Medulla oblongata (tissue), 1 donor: ENCODE measurements around the gene UTP3.
"Not testable (repeated sequence)": the region's sequence is repeated elsewhere in the genome, so short reads cannot be mapped to it uniquely, and the experiment has no call there.

ENCODE experiments used
- DNase-seq: peaks from one replicate; pipeline ENCODE4 v3.0.0-alpha.2; 2015; ENCODE audit errors: extremely low spot score

The UTP3 gene

DNA sequence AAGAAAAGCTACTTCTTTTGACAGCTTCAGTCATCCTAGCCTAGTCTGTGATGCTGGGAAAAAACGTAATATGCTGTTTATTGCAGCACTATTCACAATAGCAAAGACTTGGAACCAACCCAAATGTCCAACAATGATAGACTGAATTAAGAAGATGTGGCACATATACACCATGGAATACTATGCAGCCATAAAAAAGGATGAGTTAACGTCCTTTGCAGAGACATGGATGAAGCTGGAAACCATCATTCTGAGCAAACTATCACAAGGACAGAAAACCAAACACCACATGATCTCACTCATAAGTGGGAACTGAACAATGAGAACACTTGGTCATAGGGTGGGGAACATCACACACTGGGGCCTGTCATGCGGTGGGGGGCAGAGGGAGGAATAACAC is 6.2 kb upstream of the UTP3 start:
- DNase-seq: not testable (repeated sequence)

GRCh38 chr4:70687392-70687791 is 940 bp upstream of the UTP3 start:
- DNase-seq: no peak

DNA sequence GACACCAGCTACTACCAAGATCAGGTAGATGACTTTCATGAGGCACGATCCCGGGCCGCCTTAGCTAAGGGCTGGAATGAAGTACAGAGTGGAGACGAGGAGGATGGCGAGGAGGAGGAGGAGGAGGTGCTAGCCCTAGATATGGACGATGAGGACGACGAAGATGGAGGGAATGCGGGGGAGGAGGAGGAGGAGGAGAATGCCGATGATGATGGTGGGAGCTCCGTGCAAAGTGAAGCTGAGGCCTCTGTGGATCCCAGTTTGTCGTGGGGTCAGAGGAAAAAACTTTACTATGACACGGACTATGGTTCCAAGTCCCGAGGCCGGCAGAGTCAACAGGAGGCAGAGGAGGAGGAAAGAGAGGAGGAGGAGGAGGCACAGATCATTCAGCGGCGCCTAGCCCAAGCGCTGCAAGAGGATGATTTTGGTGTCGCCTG is 481 bp downstream of the UTP3 start:
- DNase-seq: no peak

GRCh38 chr4:70691661-70692060 is 3.3 kb downstream of the UTP3 start:
- DNase-seq: no peak

- not testable (repeated sequence) for DNase-seq
Measured at GRCh38 chr4:70694633-70695032, 6.3 kb downstream of the UTP3 start.

DNA sequence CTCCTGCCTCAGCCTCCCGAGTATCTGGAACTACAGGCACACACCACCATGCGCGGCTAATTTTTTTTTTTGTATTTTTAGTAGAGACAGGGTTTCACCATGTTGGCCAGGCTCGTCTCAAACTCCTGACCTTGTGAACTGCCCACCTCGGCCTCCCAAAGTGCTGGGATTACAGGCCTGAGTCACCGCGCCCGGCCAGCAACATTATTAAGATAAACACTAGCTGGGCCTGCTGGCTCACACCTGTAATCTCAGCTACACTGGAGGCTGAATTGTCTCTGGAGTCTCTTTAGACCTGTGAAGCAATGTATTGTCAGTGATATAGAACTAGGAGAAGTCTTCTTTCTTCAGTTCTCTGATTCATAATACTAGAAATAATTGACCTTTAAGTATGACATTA is 10.1 kb downstream of the UTP3 start:
- DNase-seq: not testable (repeated sequence)

DNA sequence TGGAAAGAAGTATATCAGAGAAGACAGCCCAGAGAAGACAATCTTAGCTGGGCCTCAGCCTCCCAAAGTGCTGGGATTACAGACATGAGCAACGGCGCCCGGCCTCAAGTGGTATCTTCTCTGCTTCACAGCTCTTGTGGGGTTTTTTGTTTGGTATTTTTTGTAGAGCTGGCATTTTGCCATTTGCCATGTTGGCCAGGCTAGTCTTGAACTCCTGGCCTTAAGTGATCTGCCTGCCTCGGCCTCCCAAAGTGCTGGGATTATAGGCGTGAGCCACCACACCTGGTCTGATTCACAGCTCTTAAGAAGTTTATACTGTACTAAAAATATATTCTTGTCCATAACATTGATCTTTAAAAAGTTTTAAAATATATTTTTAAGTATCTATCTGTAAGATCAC is 12.4 kb downstream of the UTP3 start:
- no peak for DNase-seq

- no peak for DNase-seq
Measured at GRCh38 chr4:70701271-70701670, 12.9 kb downstream of the UTP3 start.

- not testable (repeated sequence) for DNase-seq
Measured at GRCh38 chr4:70702592-70702991, 14.3 kb downstream of the UTP3 start.

- peak; percentile 65 for DNase-seq
Measured at GRCh38 chr4:70703619-70704214, 15.4 kb downstream of the UTP3 start.

DNA sequence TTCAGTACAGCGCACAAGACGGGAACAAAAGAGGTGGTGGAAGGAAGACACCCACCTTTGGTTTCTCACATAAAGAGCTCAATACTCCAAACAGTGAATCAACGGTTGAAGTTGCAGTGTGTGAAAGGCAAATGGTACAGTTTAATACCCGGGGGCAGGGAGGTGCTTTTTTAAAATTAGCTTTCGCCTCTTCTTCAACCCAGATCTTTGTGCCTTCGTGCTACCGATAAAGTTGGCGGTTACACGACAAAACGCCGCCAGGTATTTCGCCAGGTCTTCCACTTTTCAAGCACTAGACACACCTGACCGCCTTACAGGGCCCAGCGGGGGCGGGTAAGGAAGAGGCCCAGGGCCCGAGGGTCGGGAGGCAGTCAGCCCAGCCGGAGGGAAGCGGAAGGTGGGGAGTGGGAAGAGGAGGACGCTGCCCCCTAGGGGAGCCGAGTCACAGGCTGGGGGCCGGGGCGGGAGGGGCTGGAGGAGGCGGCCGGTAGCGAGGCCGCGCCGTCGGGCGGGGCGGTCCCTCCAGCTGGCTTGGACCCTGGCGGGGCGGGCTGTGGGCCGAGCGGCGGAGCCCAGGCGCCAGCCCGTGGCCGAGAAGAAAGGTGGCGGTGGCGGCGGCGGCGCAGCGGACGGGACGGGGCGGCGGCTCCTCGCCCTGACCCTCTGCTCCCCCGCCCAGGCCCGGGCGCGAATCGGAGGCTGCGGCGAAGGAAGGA is 16.0 kb downstream of the UTP3 start:
- peak; percentile 84 for DNase-seq

DNA sequence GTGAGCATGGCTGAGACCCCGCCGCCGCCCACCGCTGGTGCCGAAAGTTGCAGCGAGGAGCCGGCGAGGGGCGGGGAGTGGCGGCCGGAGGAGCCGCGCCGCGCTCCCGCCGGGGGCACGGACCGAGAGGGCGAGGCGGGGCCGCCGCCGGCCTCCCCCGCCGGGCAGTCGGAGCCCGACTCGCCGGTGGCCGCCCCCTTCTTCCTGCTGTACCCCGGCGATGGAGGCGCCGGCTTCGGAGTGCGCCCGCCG is 16.5 kb downstream of the UTP3 start:
- no peak for DNase-seq

- peak; percentile 80 for DNase-seq
Measured at GRCh38 chr4:70705183-70706043, 17.1 kb downstream of the UTP3 start.

DNA sequence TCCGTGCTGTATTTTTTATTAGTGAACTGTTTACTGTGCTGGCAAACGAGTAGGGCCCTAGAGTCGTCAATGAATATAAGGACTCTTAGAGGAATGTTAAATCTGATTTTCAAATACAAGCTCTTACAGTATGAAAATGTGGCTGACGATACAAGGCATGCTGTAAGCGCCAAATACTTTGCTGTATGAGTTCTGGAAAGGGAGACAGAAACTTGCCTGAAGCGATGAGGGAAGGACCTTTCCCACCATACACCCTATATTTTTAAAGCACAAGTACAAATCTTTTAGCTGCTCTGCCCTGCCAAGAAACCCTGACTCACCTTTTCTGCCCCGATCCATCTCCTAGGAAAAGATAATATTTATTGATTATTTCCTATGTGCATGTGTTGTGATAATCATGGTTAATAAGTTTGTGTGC is 17.7 kb downstream of the UTP3 start:
- DNase-seq: peak; percentile 24

DNA sequence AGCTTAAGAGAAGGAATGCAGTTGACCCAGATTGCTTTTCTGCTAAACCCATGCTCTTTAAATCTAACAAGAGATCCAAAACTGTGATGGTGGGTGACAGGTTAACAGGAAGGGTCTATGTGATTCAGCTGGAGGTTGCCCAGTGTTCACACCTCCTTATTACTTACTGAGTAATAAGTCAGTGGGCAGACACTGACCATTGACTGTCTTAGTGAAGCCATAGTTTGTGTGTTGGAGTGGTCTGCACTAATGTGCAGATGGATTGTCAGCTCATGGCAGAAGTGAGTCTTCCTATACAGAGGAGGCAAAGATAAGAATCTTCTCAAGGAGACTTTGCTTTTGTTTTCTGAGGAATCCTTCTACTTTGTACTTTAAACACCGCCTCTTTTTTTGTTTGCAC is 18.2 kb downstream of the UTP3 start:
- DNase-seq: no peak

GRCh38 chr4:70709611-70710205 is 21.4 kb downstream of the UTP3 start:
- no peak for DNase-seq

GRCh38 chr4:70711599-70711998 is 23.3 kb downstream of the UTP3 start:
- DNase-seq: no peak

- no peak for DNase-seq
Measured at GRCh38 chr4:70712150-70712549, 23.8 kb downstream of the UTP3 start.

- DNase-seq: no peak
Measured at GRCh38 chr4:70712604-70713452, 24.5 kb downstream of the UTP3 start.

- DNase-seq: no peak
Measured at GRCh38 chr4:70713453-70714078, 25.2 kb downstream of the UTP3 start.
